IMR-90 (cell line): ENCODE results near the gene RALGPS1.

Experiments used
- TF ChIP-seq, protein P1 (sequence below): fragments of 150-350 bp; IDR thresholded peaks from 2 replicates; pipeline ENCODE4 v1.6.1; 2017; ENCODE audit warnings: mild to moderate bottlenecking, antibody characterized with exemption, low read length, low read depth
- TF ChIP-seq, protein P2 (sequence below): fragments of 150-350 bp; IDR thresholded peaks from 2 replicates; pipeline ENCODE4 v1.6.1; 2016; ENCODE audit warnings: low read depth, mild to moderate bottlenecking, low read length, moderate library complexity, borderline replicate concordance

DNA sequence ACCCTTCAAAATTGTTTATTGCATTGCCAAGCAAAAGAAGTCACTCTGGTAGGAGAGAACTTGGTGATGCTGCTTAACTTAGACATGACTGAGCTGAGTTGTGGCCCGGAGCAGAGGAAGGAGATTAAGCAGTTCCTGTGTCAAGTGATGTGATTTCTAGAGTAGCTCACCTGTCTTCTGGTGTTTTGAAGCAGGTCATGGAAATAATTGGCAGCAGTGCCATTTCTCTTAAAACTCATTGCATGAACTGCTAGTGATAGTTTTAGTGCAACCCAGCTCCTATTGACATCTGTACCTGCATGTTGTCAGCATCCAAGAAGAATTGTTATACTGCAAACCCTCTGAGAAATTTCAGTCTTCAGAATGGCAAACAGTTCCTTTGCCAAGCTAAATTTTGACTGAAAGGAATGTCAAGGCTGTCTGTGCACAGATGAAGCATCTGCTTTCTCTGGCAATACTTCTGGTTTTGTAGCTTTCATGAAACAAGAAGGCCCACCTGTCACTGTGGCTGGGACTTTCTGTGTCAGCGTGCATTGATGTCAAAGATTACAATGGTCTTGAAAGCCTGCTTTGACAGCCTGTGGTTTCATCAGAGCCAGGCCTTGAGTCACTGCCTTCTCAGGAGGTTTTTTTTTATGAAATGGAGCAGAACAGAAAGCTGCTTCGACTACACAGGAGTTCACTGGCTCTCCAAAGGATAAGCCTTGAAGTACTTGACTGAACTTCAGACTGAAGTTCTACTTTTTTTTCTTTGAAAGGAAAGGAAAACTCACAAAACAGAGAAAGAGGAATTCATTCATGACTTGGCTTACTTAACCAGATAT is 90.6 kb downstream of the RALGPS1 start:
- TF ChIP-seq, protein P1, sequence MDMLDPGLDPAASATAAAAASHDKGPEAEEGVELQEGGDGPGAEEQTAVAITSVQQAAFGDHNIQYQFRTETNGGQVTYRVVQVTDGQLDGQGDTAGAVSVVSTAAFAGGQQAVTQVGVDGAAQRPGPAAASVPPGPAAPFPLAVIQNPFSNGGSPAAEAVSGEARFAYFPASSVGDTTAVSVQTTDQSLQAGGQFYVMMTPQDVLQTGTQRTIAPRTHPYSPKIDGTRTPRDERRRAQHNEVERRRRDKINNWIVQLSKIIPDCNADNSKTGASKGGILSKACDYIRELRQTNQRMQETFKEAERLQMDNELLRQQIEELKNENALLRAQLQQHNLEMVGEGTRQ = no peak
- TF ChIP-seq, protein P2, sequence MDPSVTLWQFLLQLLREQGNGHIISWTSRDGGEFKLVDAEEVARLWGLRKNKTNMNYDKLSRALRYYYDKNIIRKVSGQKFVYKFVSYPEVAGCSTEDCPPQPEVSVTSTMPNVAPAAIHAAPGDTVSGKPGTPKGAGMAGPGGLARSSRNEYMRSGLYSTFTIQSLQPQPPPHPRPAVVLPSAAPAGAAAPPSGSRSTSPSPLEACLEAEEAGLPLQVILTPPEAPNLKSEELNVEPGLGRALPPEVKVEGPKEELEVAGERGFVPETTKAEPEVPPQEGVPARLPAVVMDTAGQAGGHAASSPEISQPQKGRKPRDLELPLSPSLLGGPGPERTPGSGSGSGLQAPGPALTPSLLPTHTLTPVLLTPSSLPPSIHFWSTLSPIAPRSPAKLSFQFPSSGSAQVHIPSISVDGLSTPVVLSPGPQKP = no peak
